PC-9 (cell line): ENCODE measurements around the gene RAB10.

Source experiments
- CTCF ChIP-seq: fragments of 200-600 bp; sonication (generic); conservative IDR thresholded peaks from 2 replicates; pipeline ENCODE4 v1.6.1; 2017; ENCODE audit warnings: mixed run types, antibody characterized with exemption, mild to moderate bottlenecking, moderate library complexity
- EZH2 ChIP-seq: fragments of 200-600 bp; sonication (generic); IDR thresholded peaks from 2 replicates; pipeline ENCODE4 v1.8.0; 2017; ENCODE audit warnings: antibody characterized with exemption, low read depth

GRCh38 chr2:25996844-25997243 lies 37.0 kb upstream of the RAB10 start:
- TF ChIP-seq CTCF (no peak), EZH2 (no peak)
